ENCODE measurements around the gene MCCC2.

MCCC2 gene

DNA sequence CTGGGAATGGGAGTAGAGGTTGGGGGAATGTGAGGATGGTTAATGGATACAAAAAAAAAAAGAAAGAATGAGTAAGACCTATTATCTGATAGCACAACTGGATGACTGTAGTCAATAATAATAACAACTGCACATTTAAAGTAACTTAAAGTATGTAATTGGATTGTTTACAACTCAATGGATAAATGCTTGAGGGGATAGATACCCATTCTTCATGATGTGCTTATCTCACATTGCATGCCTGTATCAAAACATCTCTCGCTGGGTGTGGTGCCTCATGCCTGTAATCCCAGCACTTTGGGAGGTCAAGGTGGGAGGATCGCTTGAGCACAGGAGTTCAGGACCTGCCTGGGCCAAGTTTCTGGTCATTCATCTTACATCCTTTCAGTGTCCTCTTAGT lies 34.6 kb downstream of the MCCC2 start:
- TF ChIP-seq, protein P1, sequence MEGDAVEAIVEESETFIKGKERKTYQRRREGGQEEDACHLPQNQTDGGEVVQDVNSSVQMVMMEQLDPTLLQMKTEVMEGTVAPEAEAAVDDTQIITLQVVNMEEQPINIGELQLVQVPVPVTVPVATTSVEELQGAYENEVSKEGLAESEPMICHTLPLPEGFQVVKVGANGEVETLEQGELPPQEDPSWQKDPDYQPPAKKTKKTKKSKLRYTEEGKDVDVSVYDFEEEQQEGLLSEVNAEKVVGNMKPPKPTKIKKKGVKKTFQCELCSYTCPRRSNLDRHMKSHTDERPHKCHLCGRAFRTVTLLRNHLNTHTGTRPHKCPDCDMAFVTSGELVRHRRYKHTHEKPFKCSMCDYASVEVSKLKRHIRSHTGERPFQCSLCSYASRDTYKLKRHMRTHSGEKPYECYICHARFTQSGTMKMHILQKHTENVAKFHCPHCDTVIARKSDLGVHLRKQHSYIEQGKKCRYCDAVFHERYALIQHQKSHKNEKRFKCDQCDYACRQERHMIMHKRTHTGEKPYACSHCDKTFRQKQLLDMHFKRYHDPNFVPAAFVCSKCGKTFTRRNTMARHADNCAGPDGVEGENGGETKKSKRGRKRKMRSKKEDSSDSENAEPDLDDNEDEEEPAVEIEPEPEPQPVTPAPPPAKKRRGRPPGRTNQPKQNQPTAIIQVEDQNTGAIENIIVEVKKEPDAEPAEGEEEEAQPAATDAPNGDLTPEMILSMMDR (conservative IDR thresholded peaks at IDR 0.05; ENCODE audit: low read depth) = no peak
- CTCF ChIA-PET = interaction anchor here (0.7 kb wide), 1 partner anchor 88 kb away, joined by 3 read pairs; no protein-coding TSS in a partner anchor
- DNase-seq (ENCODE audit: low spot score) = no peak
- H3K27ac ChIP-seq = no peak overlapping the region
- POLR2A ChIA-PET (ENCODE audit: low non-redundant PET) = no interaction called here

DNA sequence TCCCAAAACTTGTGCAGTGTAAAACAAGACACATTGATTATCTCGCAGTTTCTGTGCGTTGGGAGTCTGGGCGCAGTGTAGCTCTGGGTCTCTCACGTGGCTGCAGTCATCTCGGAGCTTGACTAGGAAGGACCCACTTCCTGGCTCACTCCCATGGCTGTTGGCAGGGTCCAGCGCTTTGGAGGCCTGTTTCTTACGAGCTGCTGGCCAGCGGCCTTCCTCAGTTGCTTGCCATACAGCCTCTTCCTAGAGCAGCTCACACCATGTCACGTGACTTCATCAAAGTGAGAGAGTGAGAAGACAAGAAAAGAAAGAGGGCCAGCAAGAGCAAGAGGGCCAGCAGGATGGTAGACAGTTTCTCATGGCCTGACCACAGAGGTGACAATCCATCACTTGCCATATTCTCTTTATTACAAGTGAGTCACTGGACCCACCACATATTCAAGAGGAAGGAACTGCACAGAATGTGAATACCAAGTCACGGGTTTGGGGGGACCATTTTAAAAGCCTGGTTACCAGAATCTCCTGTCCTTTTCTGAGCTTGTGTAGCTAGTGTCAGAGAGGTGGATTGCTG lies 36.2 kb downstream of the MCCC2 start:
- TF ChIP-seq, protein P1 (conservative IDR thresholded peaks at IDR 0.05; ENCODE audit: low read depth) = no peak
- CTCF ChIA-PET = no interaction called here
- H3K27ac ChIP-seq = no peak overlapping the region
- no peak for DNase-seq (ENCODE audit: low spot score)
- POLR2A ChIA-PET (ENCODE audit: low non-redundant PET) = no interaction called here

DNA sequence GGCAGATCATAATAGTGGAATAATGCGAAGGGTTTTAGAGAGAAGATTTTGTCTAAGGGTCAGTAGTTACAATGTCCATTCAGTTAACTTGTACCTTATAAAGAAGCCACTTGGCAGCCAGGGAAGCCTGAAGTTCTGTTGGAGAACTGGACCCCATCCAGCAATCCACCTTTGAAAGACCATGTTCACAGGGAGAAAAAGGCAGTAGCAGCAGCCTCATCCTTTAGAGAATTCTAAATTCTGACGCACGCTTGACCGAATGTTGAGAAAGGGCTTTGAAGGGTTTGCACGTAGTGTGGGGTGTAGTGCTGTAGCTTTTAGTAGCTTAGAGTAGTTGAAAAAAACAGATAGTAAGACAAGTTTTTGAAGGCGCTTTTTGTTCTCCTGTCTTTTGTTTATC lies 42.8 kb downstream of the MCCC2 start:
- POLR2A ChIA-PET (ENCODE audit: low non-redundant PET) = no interaction called here
- H3K27ac ChIP-seq = no peak overlapping the region
- TF ChIP-seq, protein P1 (conservative IDR thresholded peaks at IDR 0.05; ENCODE audit: low read depth) = no peak
- DNase-seq (ENCODE audit: low spot score) = no peak
- CTCF ChIA-PET = no interaction called here

DNA sequence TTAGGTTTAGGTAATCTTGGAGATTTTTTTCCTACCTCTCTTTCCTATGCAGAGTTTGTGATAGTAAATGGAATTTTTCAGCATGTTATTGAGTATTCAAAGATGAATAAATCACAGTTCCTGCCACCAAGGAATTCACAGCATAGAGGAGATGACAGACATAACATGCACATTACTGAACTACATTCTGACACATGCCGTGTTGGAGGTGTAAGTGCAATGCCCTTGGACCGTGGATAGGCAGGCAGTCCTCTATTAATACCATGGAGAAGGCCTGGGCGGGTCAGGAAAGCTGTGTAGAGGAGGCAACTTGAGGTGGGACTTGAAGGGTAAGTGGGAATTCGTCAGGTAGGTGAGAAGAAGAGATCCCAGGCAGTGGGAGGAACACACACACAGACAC lies 43.9 kb downstream of the MCCC2 start:
- CTCF ChIA-PET = interaction anchor here (0.7 kb wide), 1 partner anchor 81 kb away, joined by 3 read pairs; no protein-coding TSS in a partner anchor
- H3K27ac ChIP-seq = no peak overlapping the region
- TF ChIP-seq, protein P1 (conservative IDR thresholded peaks at IDR 0.05; ENCODE audit: low read depth) = no peak
- POLR2A ChIA-PET (ENCODE audit: low non-redundant PET) = no interaction called here
- no peak for DNase-seq (ENCODE audit: low spot score)

DNA sequence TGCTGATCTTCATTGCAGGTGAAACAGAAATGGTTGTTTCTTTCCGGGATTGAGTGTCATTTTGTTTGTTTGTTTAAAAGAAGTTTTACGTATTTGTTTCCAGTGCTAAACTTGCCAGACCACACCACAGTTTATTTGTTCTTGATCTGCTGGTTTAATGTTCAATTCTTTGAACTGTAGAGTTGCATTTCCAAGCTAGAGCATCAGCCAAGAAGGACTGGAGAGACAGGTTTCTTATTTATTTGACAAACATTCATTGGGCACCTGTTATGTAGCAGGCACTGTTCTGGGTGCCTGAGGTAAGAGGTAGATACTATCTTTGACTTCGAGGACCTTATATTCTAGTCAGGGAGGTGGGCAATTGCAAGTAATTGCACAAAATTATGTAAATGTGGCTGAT lies 45.0 kb downstream of the MCCC2 start:
- no peak for DNase-seq (ENCODE audit: low spot score)
- TF ChIP-seq, protein P1 (conservative IDR thresholded peaks at IDR 0.05; ENCODE audit: low read depth) = no peak
- ChIA-PET POLR2A (ENCODE audit: low non-redundant PET) (no interaction called here), CTCF (no interaction called here)
- H3K27ac ChIP-seq = no peak overlapping the region

DNA sequence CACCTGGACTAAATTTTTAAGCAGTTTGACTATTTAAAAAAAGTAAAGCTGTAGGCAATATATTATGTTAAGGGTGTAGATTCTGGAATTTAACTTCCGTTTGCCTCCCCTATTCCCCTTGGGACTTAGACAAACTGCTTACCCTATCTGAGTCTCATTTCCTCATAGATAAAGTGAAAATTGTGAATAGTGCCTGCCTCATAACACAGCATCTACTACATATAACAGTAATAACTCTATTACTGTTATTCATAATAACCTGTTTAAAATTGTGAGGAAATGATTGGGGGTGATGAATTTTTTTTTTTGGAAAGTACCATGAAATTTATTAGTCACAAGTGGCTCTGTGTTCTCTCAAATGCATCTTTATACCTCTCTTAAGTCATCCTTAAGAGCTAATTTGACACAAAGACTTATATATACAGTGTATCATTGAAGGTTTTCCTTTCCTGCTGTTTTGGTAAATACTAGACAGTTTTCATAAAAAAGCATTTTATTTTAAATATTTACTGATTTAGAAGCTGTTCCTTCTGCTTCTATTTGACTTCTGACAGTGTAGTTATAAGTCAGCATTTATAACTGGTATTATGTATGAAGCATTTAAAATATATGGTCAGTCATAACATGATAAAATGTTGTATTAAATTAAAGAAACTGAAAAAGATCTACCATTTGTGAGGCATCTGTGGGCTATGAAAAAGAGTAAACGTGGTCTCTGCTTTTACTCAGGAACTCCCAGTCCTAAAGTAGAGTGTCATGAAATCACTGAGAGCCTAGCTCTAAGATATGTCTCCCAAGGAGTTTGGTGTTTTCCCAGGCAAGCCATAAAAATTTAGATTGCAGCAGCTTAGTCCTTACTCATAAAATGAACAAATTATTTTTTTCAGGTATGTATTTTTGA lies 46.4 kb downstream of the MCCC2 start:
- no peak overlapping the region for H3K27ac ChIP-seq
- ChIA-PET POLR2A (ENCODE audit: low non-redundant PET) (no interaction called here), CTCF (interaction anchor here (0.6 to 0.9 kb wide), 4 partner anchors 32 to 134 kb away, joined by 3 to 4 read pairs (median 3); no protein-coding TSS in a partner anchor)
- no peak for DNase-seq (ENCODE audit: low spot score)
- TF ChIP-seq, protein P1 (conservative IDR thresholded peaks at IDR 0.05; ENCODE audit: low read depth) = no peak
